Measurements from ENCODE around the gene OR10V1. TPM values are rescaled to one million over a fixed set of nuclear protein-coding genes. Genes with fewer than 3 reads are reported as not detected.

OR10V1 gene
- total and polyA plus RNA-seq, 2 experiments from 2014 or later = not detected

GRCh38 chr11:59669611-59670009 is 44.0 kb downstream of the OR10V1 start (continued):
- TF ChIP-seq ETS1 (IDR thresholded peaks at IDR 0.05) (no peak), ZNF114 (CRISPR knock-in tag; IDR thresholded peaks at IDR 0.05) (no peak), EZH2 (IDR thresholded peaks at IDR 0.05; ENCODE audit: low read depth, unreplicated experiment) (no peak), NANOG (IDR thresholded peaks at IDR 0.05; ENCODE audit: borderline replicate concordance) (no peak), REST (IDR thresholded peaks at IDR 0.05; ENCODE audit: unreplicated experiment) (no peak), ZNF331 (CRISPR knock-in tag; IDR thresholded peaks at IDR 0.05; ENCODE audit: low read depth) (no peak), POLR2AphosphoS5 (IDR thresholded peaks at IDR 0.05; ENCODE audit: low read depth) (no peak)
- TF ChIP-seq, protein P1, sequence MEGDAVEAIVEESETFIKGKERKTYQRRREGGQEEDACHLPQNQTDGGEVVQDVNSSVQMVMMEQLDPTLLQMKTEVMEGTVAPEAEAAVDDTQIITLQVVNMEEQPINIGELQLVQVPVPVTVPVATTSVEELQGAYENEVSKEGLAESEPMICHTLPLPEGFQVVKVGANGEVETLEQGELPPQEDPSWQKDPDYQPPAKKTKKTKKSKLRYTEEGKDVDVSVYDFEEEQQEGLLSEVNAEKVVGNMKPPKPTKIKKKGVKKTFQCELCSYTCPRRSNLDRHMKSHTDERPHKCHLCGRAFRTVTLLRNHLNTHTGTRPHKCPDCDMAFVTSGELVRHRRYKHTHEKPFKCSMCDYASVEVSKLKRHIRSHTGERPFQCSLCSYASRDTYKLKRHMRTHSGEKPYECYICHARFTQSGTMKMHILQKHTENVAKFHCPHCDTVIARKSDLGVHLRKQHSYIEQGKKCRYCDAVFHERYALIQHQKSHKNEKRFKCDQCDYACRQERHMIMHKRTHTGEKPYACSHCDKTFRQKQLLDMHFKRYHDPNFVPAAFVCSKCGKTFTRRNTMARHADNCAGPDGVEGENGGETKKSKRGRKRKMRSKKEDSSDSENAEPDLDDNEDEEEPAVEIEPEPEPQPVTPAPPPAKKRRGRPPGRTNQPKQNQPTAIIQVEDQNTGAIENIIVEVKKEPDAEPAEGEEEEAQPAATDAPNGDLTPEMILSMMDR (conservative IDR thresholded peaks at IDR 0.05; ENCODE audit: low read depth in 2 of 2) = no peak

DNA sequence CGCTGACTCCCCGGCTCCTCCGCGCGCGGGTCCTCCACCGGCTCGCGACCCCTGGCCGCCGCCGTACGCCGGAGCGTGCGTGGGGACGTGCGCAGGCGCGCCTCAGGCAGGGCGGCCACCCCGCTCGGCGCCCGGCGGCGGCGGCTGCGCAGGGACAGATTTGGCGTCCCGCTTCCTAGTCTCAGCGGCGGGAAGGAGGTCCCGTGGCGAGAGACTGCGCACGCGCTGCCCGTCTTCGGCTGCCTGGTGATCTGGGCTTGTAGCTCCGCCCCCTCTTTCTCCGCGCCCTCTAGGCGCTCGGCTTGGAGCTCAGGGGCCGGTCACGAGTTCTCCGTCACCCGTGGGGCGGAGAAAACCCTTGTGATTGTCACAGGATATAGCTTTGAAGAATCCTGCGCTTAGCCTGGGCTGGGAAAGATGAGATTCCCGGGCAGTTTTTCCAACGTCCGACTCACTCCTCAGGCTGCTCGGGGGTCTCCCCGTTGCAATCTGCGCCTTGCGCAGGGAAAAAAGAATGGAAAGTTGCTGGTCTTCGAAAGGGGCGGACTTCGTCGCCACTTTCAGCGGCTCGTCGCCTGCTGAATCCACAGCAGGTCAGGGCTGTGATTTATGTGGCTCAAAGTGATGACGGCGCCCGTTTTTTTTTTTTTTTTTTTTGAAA is 44.6 kb downstream of the OR10V1 start, which contains the start of gene PATL1:
PATL1 (minus strand) TSS at position 88 of the 661 bp plus-strand sequence. CDS start 142 bp downstream, outside the sequence.
- H3K27me3 Mint-ChIP-seq (ENCODE audit: insufficient read depth, low read depth, poor library complexity) = peaks cover 5% of the 10 kb centered on the region
- Histone ChIP-seq H3K27me3 (ENCODE audit: insufficient read depth) (no peaks in the 10 kb centered on the region), H3K79me2 (replicated peaks; ENCODE audit: insufficient read depth) (peaks cover 21% of the 10 kb centered on the region), H3K4me1 (ENCODE audit: insufficient read depth) (peaks cover 15% of the 10 kb centered on the region), H3K36me3 (ENCODE audit: insufficient read depth) (peaks cover 23% of the 10 kb centered on the region), H4K20me1 (replicated peaks; ENCODE audit: insufficient read depth) (0 out of 2 replicates have a peak, but pooled peaks cover 3% of the 10 kb centered on the region), H3K27ac (ENCODE audit: low read depth) (peak within 1 kb of the TSS; percentile 99), H3K9me2 (ENCODE audit: insufficient read depth) (no peaks in the 10 kb centered on the region), H3F3A (replicated peaks; ENCODE audit: low read depth) (no peaks in the 10 kb centered on the region), H3K4me3 (peak within 1 kb of the TSS; percentile 71), H3K4me2 (peak within 1 kb of the TSS; percentile 81), H2AFZ (peak within 1 kb of the TSS; percentile 82)
- H3K27ac Mint-ChIP-seq = peak within 1 kb of the TSS; percentile 99
- H3K4me1 Mint-ChIP-seq = peaks cover 16% of the 10 kb centered on the region
- peak; percentile 60 for TF ChIP-seq POLR2AphosphoS5 (IDR thresholded peaks at IDR 0.05; ENCODE audit: low read depth)
- peak; percentile 77; the same call in 1 of the 2 replicates for TF ChIP-seq CREB1 (CRISPR knock-in tag; IDR thresholded peaks at IDR 0.05; ENCODE audit: low read depth)
- no peak for TF ChIP-seq ZNF331 (CRISPR knock-in tag; IDR thresholded peaks at IDR 0.05; ENCODE audit: low read depth)
- no peak for TF ChIP-seq ZNF114 (CRISPR knock-in tag; IDR thresholded peaks at IDR 0.05)
- ATAC-seq (peak; percentile 81), DNase-seq (ENCODE audit: low spot score) (peak; percentile 98)
- H3K9me3 Mint-ChIP-seq = no peaks in the 10 kb centered on the region
- H3K4me3 Mint-ChIP-seq = peak within 1 kb of the TSS; percentile 92
- H3K36me3 Mint-ChIP-seq (ENCODE audit: low read depth) = peaks cover 28% of the 10 kb centered on the region
